K562 (cell line): ENCODE measurements around the gene IL18RAP. TPM values are rescaled to one million over a fixed set of nuclear protein-coding genes. Genes with fewer than 3 reads are reported as not detected.
A peak's percentile ranks its signal among the peaks of the same experiment; 100 is the strongest.

Experiments
- CBX2 ChIP-seq: fragments of 200-600 bp; sonication (generic); IDR thresholded peaks from one replicate; pipeline ENCODE4 v1.6.1; 2012; ENCODE audit warnings: mild to moderate bottlenecking, low read length, inconsistent platforms; ENCODE audit not compliant: insufficient read depth, poor library complexity, severe bottlenecking
- DMBX1 ChIP-seq: fragments of 250-450 bp; sonication (Bioruptor Pico); IDR thresholded peaks from 2 replicates; pipeline ENCODE4 v1.8.0; 2022; ENCODE audit warnings: inconsistent platforms, mild to moderate bottlenecking, moderate library complexity, borderline replicate concordance
- GABPB2 ChIP-seq: fragments of 250-450 bp; sonication (Bioruptor Pico); conservative IDR thresholded peaks from 2 replicates; pipeline ENCODE4 v1.5.1; 2021; ENCODE audit warnings: mild to moderate bottlenecking
- HMG20A ChIP-seq: fragments of 450-650 bp; formaldehyde crosslinking; conservative IDR thresholded peaks from 2 replicates; pipeline ENCODE4 v1.4.0; 2020; ENCODE audit warnings: mild to moderate bottlenecking, mixed read lengths
- HMG20B ChIP-seq: fragments of 250-450 bp; sonication (Bioruptor Pico); IDR thresholded peaks from 2 replicates; pipeline ENCODE4 v1.5.0; 2021; ENCODE audit warnings: mild to moderate bottlenecking
- MAFG ChIP-seq: fragments of 450-650 bp; conservative IDR thresholded peaks from 2 replicates; pipeline ENCODE4 v1.6.1; 2016; ENCODE audit warnings: missing genetic modification characterization, missing compliant biosample characterization
- NR2C1 ChIP-seq, 2 experiments: fragments of 450-650 bp; IDR thresholded peaks; 2 replicates each; pipeline ENCODE4 v1.6.1; 2017; ENCODE audit warnings: mild to moderate bottlenecking in 2 of 2, antibody characterized with exemption in 1 of 2, inconsistent platforms in 1 of 2, missing compliant biosample characterization in 1 of 2, missing genetic modification characterization in 1 of 2
- PHB ChIP-seq: fragments of 250-450 bp; sonication (Bioruptor Pico); IDR thresholded peaks from 2 replicates; pipeline ENCODE4 v1.5.0; 2021
- POLR2AphosphoS5 ChIP-seq: IDR thresholded peaks from 2 replicates; pipeline ENCODE4 v1.6.1; 2011; ENCODE audit warnings: mild to moderate bottlenecking, low read depth, low read length, moderate library complexity; ENCODE audit not compliant: control insufficient read depth, insufficient read depth
- RBBP5 ChIP-seq: fragments of 200-600 bp; sonication (generic); IDR thresholded peaks from 2 replicates; pipeline ENCODE4 v1.6.1; 2012; ENCODE audit warnings: borderline replicate concordance, mild to moderate bottlenecking, low read length, control low read depth, inconsistent platforms; ENCODE audit not compliant: insufficient read depth, poor library complexity, severe bottlenecking
- SPI1 ChIP-seq: IDR thresholded peaks from 2 replicates; pipeline ENCODE4 v1.6.1; 2011; ENCODE audit warnings: low read depth, low read length, control low read depth, borderline replicate concordance
- TCF7L2 ChIP-seq: fragments of 150-350 bp; IDR thresholded peaks from 2 replicates; pipeline ENCODE4 v1.6.1; 2016; ENCODE audit warnings: low read depth, mild to moderate bottlenecking, low read length, moderate library complexity
- TEAD1 ChIP-seq, 2 experiments: fragments of 450-650 bp in 1 of 2; sonication (generic) in 1 of 2; formaldehyde crosslinking; IDR thresholded peaks; 2 replicates each; pipeline versions ENCODE4 v1.4.0 to v1.8.0; 2020 to 2022; ENCODE audit warnings: mild to moderate bottlenecking in 2 of 2, missing genetic modification reagents in 1 of 2
- ZNF197 ChIP-seq: fragments of 200-800 bp; sonication (Bioruptor generic); IDR thresholded peaks from 2 replicates; pipeline ENCODE4 v1.6.1; 2016; ENCODE audit warnings: low read depth, missing genetic modification characterization, missing compliant biosample characterization
- ZNF644 ChIP-seq: fragments of 200-800 bp; sonication (Bioruptor generic); IDR thresholded peaks from 2 replicates; pipeline ENCODE4 v1.6.1; 2016; ENCODE audit warnings: low read depth, missing genetic modification characterization, missing compliant biosample characterization
- polyA plus RNA-seq, 8 experiments: library from polyadenylated mRNA; depleted of rRNA in 4 of 8; stranded (reverse) in 5 of 8; unstranded in 3 of 8; fragments of >200 nt; fragmentation: Nextera tagmentation in 2 of 8; fragmentation: Illumina TruSeq in 1 of 8; extraction: Ambion mirVana in 2 of 8; extraction: Trizol in 1 of 8; gene quantifications; 2 replicates each; pipeline versions ENCODE4 v1.2.1 to v1.2.3, GENCODE V29; 2011 to 2014; ENCODE audit warnings: inconsistent platforms in 1 of 8, missing spikeins in 1 of 8
- total RNA-seq, 7 experiments: library from RNA; depleted of rRNA in 6 of 7; stranded (reverse); fragments of >200 nt in 6 of 7; fragmentation: Illumina TruSeq in 2 of 7; extraction: Trizol in 2 of 7; gene quantifications; 2 replicates each; pipeline versions ENCODE4 v1.2.1 to v1.2.3, GENCODE V29; 2011 to 2021; ENCODE audit warnings: low replicate concordance in 1 of 7
- TF ChIP-seq, protein P1 (sequence below): fragments of 250-450 bp; sonication (Bioruptor Pico); IDR thresholded peaks from 2 replicates; pipeline ENCODE4 v1.4.0; 2020; ENCODE audit warnings: borderline replicate concordance
- TF ChIP-seq, protein P2 (sequence below): IDR thresholded peaks from 3 replicates; pipeline ENCODE4 v1.6.1; 2011; ENCODE audit warnings: borderline replicate concordance, mild to moderate bottlenecking; ENCODE audit not compliant: insufficient read length, insufficient read depth
- TF ChIP-seq, protein P3 (sequence below): fragments of 250-450 bp; sonication (Bioruptor Pico); IDR thresholded peaks from 2 replicates; pipeline ENCODE4 v1.4.0; 2020; ENCODE audit warnings: mild to moderate bottlenecking, moderate library complexity
- TF ChIP-seq, protein P4 (sequence below), 2 experiments: fragments of 200-800 bp in 1 of 2; sonication (Bioruptor generic) in 1 of 2; sonication (generic) in 1 of 2; formaldehyde crosslinking in 1 of 2; IDR thresholded peaks in 1 of 2; conservative IDR thresholded peaks in 1 of 2; 2 replicates each; pipeline versions ENCODE4 v1.5.0 to v1.6.1; 2016 to 2020; ENCODE audit warnings: missing compliant biosample characterization in 1 of 2, missing genetic modification characterization in 1 of 2, missing genetic modification reagents in 1 of 2

IL18RAP gene
- total and polyA plus RNA-seq, 9 of the 15 experiments (the other 6 are each of a cell fraction or from before 2014, with no cell fraction given): 1.1 to 20.5 (median 5.8) TPM

DNA sequence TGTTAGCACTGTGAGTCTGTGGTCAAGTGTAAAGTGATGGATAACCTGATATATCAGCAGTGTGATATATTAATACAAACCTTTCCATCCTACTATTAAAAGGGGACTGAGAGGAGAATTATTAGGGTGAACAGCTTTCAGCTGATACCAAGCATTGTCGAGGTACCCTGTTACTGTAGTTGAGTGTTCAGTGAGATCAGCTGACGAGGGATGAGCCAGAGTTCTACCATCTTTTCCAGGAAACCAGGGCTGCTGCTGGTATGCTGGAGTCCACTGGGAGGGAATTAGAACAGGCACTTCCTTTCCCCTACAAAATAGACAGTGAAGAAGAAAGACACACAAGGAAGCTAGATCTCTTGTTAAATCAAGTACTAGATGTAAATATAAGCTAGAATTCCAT lies 408 bp downstream of the IL18RAP start (continued):
- TF ChIP-seq CBX2 (no peak), MAFG (0 out of 2 replicates have a peak, but pooled peaks have one; percentile 19), SPI1 (no peak), HMG20A (0 out of 2 replicates have a peak, but pooled peaks have one; percentile 58), PHB (CRISPR knock-in tag) (no peak), POLR2AphosphoS5 (no peak), TEAD1 (CRISPR knock-in tag; IDR thresholded peaks at IDR 0.05) (peak in 1 of 2 experiments; percentile 80; a peak in 2 of 4 replicates), HMG20B (CRISPR knock-in tag) (no peak), ZNF197 (CRISPR knock-in tag) (peak; percentile 65; the same call in 1 of the 2 replicates), GABPB2 (CRISPR knock-in tag) (no peak), RBBP5 (no peak), DMBX1 (CRISPR knock-in tag) (peak; percentile 96), NR2C1 (IDR thresholded peaks at IDR 0.05) (no peak), NR2C1 (tag; IDR thresholded peaks at IDR 0.05) (peak; percentile 43; the same call in 1 of the 2 replicates), ZNF644 (tag) (peak; percentile 80), TCF7L2 (no peak)
- TF ChIP-seq, protein P1, sequence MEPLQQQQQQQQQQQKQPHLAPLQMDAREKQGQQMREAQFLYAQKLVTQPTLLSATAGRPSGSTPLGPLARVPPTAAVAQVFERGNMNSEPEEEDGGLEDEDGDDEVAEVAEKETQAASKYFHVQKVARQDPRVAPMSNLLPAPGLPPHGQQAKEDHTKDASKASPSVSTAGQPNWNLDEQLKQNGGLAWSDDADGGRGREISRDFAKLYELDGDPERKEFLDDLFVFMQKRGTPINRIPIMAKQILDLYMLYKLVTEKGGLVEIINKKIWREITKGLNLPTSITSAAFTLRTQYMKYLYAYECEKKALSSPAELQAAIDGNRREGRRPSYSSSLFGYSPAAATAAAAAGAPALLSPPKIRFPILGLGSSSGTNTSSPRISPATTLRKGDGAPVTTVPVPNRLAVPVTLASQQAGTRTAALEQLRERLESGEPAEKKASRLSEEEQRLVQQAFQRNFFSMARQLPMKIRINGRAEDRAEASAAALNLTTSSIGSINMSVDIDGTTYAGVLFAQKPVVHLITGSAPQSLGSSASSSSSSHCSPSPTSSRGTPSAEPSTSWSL (CRISPR knock-in tag): peak; percentile 90; the same call in 1 of the 2 replicates
- TF ChIP-seq, protein P2, sequence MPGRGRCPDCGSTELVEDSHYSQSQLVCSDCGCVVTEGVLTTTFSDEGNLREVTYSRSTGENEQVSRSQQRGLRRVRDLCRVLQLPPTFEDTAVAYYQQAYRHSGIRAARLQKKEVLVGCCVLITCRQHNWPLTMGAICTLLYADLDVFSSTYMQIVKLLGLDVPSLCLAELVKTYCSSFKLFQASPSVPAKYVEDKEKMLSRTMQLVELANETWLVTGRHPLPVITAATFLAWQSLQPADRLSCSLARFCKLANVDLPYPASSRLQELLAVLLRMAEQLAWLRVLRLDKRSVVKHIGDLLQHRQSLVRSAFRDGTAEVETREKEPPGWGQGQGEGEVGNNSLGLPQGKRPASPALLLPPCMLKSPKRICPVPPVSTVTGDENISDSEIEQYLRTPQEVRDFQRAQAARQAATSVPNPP: no peak
- TF ChIP-seq, protein P3, sequence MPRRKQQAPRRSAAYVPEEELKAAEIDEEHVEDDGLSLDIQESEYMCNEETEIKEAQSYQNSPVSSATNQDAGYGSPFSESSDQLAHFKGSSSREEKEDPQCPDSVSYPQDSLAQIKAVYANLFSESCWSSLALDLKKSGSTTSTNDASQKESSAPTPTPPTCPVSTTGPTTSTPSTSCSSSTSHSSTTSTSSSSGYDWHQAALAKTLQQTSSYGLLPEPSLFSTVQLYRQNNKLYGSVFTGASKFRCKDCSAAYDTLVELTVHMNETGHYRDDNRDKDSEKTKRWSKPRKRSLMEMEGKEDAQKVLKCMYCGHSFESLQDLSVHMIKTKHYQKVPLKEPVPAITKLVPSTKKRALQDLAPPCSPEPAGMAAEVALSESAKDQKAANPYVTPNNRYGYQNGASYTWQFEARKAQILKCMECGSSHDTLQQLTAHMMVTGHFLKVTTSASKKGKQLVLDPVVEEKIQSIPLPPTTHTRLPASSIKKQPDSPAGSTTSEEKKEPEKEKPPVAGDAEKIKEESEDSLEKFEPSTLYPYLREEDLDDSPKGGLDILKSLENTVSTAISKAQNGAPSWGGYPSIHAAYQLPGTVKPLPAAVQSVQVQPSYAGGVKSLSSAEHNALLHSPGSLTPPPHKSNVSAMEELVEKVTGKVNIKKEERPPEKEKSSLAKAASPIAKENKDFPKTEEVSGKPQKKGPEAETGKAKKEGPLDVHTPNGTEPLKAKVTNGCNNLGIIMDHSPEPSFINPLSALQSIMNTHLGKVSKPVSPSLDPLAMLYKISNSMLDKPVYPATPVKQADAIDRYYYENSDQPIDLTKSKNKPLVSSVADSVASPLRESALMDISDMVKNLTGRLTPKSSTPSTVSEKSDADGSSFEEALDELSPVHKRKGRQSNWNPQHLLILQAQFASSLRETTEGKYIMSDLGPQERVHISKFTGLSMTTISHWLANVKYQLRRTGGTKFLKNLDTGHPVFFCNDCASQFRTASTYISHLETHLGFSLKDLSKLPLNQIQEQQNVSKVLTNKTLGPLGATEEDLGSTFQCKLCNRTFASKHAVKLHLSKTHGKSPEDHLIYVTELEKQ (CRISPR knock-in tag): peak; percentile 84
- TF ChIP-seq, protein P4, sequence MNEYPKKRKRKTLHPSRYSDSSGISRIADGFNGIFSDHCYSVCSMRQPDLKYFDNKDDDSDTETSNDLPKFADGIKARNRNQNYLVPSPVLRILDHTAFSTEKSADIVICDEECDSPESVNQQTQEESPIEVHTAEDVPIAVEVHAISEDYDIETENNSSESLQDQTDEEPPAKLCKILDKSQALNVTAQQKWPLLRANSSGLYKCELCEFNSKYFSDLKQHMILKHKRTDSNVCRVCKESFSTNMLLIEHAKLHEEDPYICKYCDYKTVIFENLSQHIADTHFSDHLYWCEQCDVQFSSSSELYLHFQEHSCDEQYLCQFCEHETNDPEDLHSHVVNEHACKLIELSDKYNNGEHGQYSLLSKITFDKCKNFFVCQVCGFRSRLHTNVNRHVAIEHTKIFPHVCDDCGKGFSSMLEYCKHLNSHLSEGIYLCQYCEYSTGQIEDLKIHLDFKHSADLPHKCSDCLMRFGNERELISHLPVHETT (CRISPR knock-in tag; conservative IDR thresholded peaks at IDR 0.05 in 1 of 2, IDR thresholded peaks at IDR 0.05 in 1 of 2): peak in 1 of 2 experiments; percentile 73; a peak in 2 of 4 replicates
